ENCODE results near the gene MYRIP.

Gene MYRIP

DNA sequence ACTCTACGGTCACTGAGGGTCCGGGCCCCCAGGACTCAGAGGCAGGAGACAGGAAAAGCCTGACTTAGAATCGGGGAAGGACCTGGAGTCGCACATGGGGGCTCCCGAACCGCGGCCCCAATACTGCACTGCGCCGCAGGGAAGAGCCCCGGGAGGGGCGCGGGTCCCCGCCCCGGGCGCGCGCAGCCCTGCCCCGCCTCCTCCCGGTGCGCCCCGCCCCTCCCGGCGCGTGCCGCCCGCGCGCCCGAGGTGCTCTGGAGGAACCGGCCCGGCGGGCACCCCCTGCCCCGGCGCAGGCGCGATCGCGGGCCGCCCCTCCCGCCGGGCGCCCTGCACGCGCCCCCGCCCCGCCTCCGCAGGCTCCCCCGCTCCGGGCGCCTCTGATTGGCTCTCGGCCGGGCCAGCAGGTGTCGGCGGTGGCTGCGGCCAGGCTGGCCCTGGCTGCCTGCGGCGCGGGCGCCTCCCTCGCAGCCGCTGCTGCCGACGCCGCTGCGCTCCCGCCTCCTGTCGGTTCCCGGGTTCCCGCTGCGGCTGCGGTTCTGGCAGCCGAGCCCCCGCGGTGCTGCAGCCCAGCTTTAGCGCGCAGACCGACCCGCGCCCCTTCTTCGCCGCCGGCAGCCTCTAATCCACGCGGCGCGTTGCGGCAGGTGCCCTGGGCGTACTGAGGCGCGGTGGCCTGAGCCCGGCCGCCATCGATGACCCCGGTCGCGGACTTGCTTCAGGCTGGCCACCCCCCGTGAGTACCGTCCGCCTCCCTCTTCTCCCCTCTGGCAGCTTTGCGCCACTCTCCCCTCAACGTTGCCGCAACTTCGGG, at the start of gene MYRIP:
Gene MYRIP (plus strand): TSS at position 429 of the 814 bp plus-strand sequence. CDS start 91,208 bp downstream, outside the sequence.
- Histone ChIP-seq H3K9me3 (ENCODE audit: severe bottlenecking) (no peaks in the 10 kb centered on the region), H3K4me3 (ENCODE audit: severe bottlenecking) (peak within 1 kb of the TSS; percentile 28), H3K4me1 (ENCODE audit: insufficient read depth, poor library complexity, severe bottlenecking) (no peaks in the 10 kb centered on the region), H3K36me3 (ENCODE audit: low read depth) (no peaks in the 10 kb centered on the region), H3K27me3 (ENCODE audit: insufficient read depth, poor library complexity, severe bottlenecking) (peaks cover 59% of the 10 kb centered on the region), H3K27ac (ENCODE audit: poor library complexity, severe bottlenecking) (no peak within 1 kb of the TSS)
- ATAC-seq (ENCODE audit: low read depth) (peak; percentile 67), DNase-seq (ENCODE audit: low spot score) (no peak)
- TF ChIP-seq, protein P1, sequence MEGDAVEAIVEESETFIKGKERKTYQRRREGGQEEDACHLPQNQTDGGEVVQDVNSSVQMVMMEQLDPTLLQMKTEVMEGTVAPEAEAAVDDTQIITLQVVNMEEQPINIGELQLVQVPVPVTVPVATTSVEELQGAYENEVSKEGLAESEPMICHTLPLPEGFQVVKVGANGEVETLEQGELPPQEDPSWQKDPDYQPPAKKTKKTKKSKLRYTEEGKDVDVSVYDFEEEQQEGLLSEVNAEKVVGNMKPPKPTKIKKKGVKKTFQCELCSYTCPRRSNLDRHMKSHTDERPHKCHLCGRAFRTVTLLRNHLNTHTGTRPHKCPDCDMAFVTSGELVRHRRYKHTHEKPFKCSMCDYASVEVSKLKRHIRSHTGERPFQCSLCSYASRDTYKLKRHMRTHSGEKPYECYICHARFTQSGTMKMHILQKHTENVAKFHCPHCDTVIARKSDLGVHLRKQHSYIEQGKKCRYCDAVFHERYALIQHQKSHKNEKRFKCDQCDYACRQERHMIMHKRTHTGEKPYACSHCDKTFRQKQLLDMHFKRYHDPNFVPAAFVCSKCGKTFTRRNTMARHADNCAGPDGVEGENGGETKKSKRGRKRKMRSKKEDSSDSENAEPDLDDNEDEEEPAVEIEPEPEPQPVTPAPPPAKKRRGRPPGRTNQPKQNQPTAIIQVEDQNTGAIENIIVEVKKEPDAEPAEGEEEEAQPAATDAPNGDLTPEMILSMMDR (IDR thresholded peaks at IDR 0.05; ENCODE audit: poor library complexity, severe bottlenecking) = no peak

DNA sequence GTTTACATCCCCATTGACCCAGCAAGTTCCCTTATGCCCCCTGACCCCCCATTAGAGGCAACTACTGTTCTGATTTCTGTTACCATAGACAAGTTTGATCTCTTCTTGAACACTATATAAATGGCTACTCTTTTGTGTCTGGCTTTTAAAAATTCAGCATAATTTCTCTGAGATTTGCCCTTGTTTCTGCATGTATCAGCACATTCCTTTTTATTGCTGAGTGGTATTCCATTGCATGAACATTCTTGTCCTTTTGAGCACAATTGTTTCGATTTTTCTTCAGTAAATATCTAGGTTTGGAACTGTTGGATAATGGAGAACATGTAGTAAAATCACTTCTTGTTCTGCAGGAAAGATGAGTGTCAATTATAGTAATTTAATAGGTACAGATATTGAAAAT, 49.1 kb upstream of the MYRIP start:
- TF ChIP-seq, protein P1 (IDR thresholded peaks at IDR 0.05; ENCODE audit: poor library complexity, severe bottlenecking) = no peak
- Histone ChIP-seq H3K27ac (ENCODE audit: poor library complexity, severe bottlenecking) (no peak overlapping the region), H3K9me3 (ENCODE audit: severe bottlenecking) (no peaks in the 10 kb centered on the region), H3K4me3 (ENCODE audit: severe bottlenecking) (no peak overlapping the region), H3K4me1 (ENCODE audit: insufficient read depth, poor library complexity, severe bottlenecking) (no peaks in the 10 kb centered on the region), H3K36me3 (ENCODE audit: low read depth) (no peaks in the 10 kb centered on the region), H3K27me3 (ENCODE audit: insufficient read depth, poor library complexity, severe bottlenecking) (no peaks in the 10 kb centered on the region)
- ATAC-seq (ENCODE audit: low read depth) (no peak), DNase-seq (ENCODE audit: low spot score) (no peak)

DNA sequence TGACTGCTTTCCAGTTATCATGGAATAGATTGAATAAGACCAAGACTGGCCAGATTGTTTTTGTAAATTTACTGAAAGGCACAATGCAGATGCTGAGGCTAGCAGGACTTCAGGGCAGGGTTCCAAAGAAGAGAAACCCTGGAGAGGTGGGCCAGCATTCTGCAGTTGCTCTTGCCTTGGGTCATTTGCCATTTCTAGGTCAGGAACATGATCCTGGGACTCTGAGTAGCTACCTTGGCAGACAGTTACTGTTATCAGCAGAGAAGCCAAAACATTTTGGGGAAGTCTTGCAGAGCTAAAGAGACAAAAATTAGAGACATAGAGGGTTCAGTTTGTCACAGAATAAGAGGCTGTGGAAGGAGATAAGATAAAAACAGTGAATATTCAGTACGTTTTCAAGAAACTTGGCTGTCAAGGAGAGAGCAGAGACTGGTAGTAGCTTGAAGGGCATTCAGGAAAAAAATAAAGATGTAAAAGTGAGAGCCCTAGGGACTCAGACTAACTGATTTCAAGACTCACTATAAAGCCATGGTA, 46.8 kb upstream of the MYRIP start:
- DNase-seq (ENCODE audit: low spot score) (no peak), ATAC-seq (ENCODE audit: low read depth) (no peak)
- H3K27ac ChIP-seq (ENCODE audit: poor library complexity, severe bottlenecking) = no peak overlapping the region
- TF ChIP-seq, protein P1 (IDR thresholded peaks at IDR 0.05; ENCODE audit: poor library complexity, severe bottlenecking) = no peak
- no peaks in the 10 kb centered on the region for H3K9me3 ChIP-seq (ENCODE audit: severe bottlenecking)
- H3K4me1 ChIP-seq (ENCODE audit: insufficient read depth, poor library complexity, severe bottlenecking) = no peaks in the 10 kb centered on the region
- no peaks in the 10 kb centered on the region for H3K27me3 ChIP-seq (ENCODE audit: insufficient read depth, poor library complexity, severe bottlenecking)
- H3K4me3 ChIP-seq (ENCODE audit: severe bottlenecking) = no peak overlapping the region
- H3K36me3 ChIP-seq (ENCODE audit: low read depth) = no peaks in the 10 kb centered on the region

GRCh38 chr3:39763390-39763789, 46.0 kb upstream of the MYRIP start:
- Histone ChIP-seq H3K4me3 (ENCODE audit: severe bottlenecking) (no peak overlapping the region), H3K27me3 (ENCODE audit: insufficient read depth, poor library complexity, severe bottlenecking) (no peaks in the 10 kb centered on the region), H3K36me3 (ENCODE audit: low read depth) (no peaks in the 10 kb centered on the region), H3K27ac (ENCODE audit: poor library complexity, severe bottlenecking) (no peak overlapping the region), H3K9me3 (ENCODE audit: severe bottlenecking) (no peaks in the 10 kb centered on the region), H3K4me1 (ENCODE audit: insufficient read depth, poor library complexity, severe bottlenecking) (no peaks in the 10 kb centered on the region)
- TF ChIP-seq, protein P1 (IDR thresholded peaks at IDR 0.05; ENCODE audit: poor library complexity, severe bottlenecking) = no peak
- no peak for ATAC-seq (ENCODE audit: low read depth)
- DNase-seq (ENCODE audit: low spot score) = no peak

DNA sequence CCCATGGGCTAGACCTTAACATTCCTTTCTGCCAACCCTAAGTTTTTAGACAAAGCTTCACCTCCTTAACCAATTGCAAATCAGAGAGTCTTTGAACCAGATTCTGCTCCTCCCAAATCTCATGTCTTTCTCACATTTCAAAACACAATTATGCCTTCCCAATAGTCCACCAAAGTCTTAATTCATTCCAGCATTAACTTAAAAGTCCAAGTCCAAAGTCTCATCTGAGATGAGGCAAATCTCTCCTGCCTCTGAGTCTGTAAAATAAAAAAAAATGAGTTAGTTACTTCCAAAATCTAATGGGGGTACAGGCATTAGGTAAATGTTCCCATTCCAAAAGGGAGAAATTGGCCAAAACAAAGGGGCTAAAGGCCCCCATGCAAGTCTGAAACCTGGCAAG, 43.8 kb upstream of the MYRIP start:
- H3K9me3 ChIP-seq (ENCODE audit: severe bottlenecking) = no peaks in the 10 kb centered on the region
- no peaks in the 10 kb centered on the region for H3K36me3 ChIP-seq (ENCODE audit: low read depth)
- no peak overlapping the region for H3K4me3 ChIP-seq (ENCODE audit: severe bottlenecking)
- DNase-seq (ENCODE audit: low spot score) = no peak
- H3K27ac ChIP-seq (ENCODE audit: poor library complexity, severe bottlenecking) = no peak overlapping the region
- no peaks in the 10 kb centered on the region for H3K27me3 ChIP-seq (ENCODE audit: insufficient read depth, poor library complexity, severe bottlenecking)
- H3K4me1 ChIP-seq (ENCODE audit: insufficient read depth, poor library complexity, severe bottlenecking) = no peaks in the 10 kb centered on the region
- TF ChIP-seq, protein P1 (IDR thresholded peaks at IDR 0.05; ENCODE audit: poor library complexity, severe bottlenecking) = no peak
- no peak for ATAC-seq (ENCODE audit: low read depth)
